Activated T-helper 17 cell treated with anti-CD3 and anti-CD28 coated beads, Interleukin-2, amount 50 U/mL, for 72 hours (primary cell): Measurements from ENCODE around the gene TRIP12. TPM values are rescaled to one million over a fixed set of nuclear protein-coding genes. Genes with fewer than 3 reads are reported as not detected.
"Not testable (repeated sequence)": the region's sequence is repeated elsewhere in the genome, so short reads cannot be mapped to it uniquely, and the experiment has no call there.

Experiments used
- ATAC-seq: fragments of 150-1000 bp; cut with Tn5 transposase; replicated peaks from 2 replicates; pipeline ENCODE4 v1.10.0; 2021; ENCODE audit warnings: mild to moderate bottlenecking, moderate library complexity
- H3K27ac Mint-ChIP-seq: one replicate; pipeline ENCODE4 v1.8.0; 2022; ENCODE audit warnings: mixed read lengths
- H3K27me3 Mint-ChIP-seq: one replicate; pipeline ENCODE4 v1.8.0; 2022; ENCODE audit warnings: mixed read lengths
- H3K36me3 Mint-ChIP-seq: one replicate; pipeline ENCODE4 v1.8.0; 2022; ENCODE audit warnings: low read depth, mild to moderate bottlenecking, mixed read lengths
- H3K4me1 Mint-ChIP-seq: one replicate; pipeline ENCODE4 v1.8.0; 2022; ENCODE audit warnings: mixed read lengths
- H3K4me3 Mint-ChIP-seq: one replicate; pipeline ENCODE4 v1.8.0; 2022; ENCODE audit warnings: mild to moderate bottlenecking, mixed read lengths
- H3K9me3 Mint-ChIP-seq: one replicate; pipeline ENCODE4 v1.8.0; 2022; ENCODE audit warnings: mixed read lengths
- total RNA-seq, 2 donors: library from RNA; stranded (reverse); gene quantifications; one replicate each; pipeline ENCODE4 v1.2.3, GENCODE V29; 2022

TRIP12 gene
- total RNA-seq, 2 donors from 2014 or later, result 224 to 301 TPM

GRCh38 chr2:229903037-229903436, 18.8 kb downstream of the TRIP12 start:
- H3K27ac Mint-ChIP-seq, result no peak overlapping the region
- H3K27me3 Mint-ChIP-seq, result no peaks in the 10 kb centered on the region
- ATAC-seq, result no peak
- peaks cover 35% of the 10 kb centered on the region for H3K4me1 Mint-ChIP-seq
- H3K9me3 Mint-ChIP-seq, result no peaks in the 10 kb centered on the region
- peaks cover 84% of the 10 kb centered on the region for H3K36me3 Mint-ChIP-seq
- no peak overlapping the region for H3K4me3 Mint-ChIP-seq

GRCh38 chr2:229901819-229902218, 20.0 kb downstream of the TRIP12 start:
- peaks cover 77% of the 10 kb centered on the region for H3K36me3 Mint-ChIP-seq
- no peak for ATAC-seq
- H3K4me1 Mint-ChIP-seq, result peaks cover 40% of the 10 kb centered on the region
- no peak overlapping the region for H3K4me3 Mint-ChIP-seq
- no peaks in the 10 kb centered on the region for H3K9me3 Mint-ChIP-seq
- no peak overlapping the region for H3K27ac Mint-ChIP-seq
- H3K27me3 Mint-ChIP-seq, result no peaks in the 10 kb centered on the region

- peaks cover 70% of the 10 kb centered on the region for H3K36me3 Mint-ChIP-seq
- H3K27ac Mint-ChIP-seq, H3K9me3 Mint-ChIP-seq, H3K27me3 Mint-ChIP-seq: not testable (repeated sequence)
- H3K4me1 Mint-ChIP-seq, result peaks cover 39% of the 10 kb centered on the region
- peak overlapping the region; percentile 39 for H3K4me3 Mint-ChIP-seq
- ATAC-seq, result peak; percentile 75
Measured at GRCh38 chr2:229900514-229900913, 21.3 kb downstream of the TRIP12 start.

- peak overlapping the region; percentile 66 for H3K27ac Mint-ChIP-seq
- no peaks in the 10 kb centered on the region for H3K27me3 Mint-ChIP-seq
- H3K4me3 Mint-ChIP-seq, result peak overlapping the region; percentile 39
- ATAC-seq, result peak; percentile 85
- peaks cover 65% of the 10 kb centered on the region for H3K36me3 Mint-ChIP-seq
- no peaks in the 10 kb centered on the region for H3K9me3 Mint-ChIP-seq
- H3K4me1 Mint-ChIP-seq, result peaks cover 37% of the 10 kb centered on the region
Measured at GRCh38 chr2:229900012-229900411, 21.8 kb downstream of the TRIP12 start.

- H3K9me3 Mint-ChIP-seq, result no peaks in the 10 kb centered on the region
- ATAC-seq, result peak; percentile 53
- peak overlapping the region; percentile 66 for H3K27ac Mint-ChIP-seq
- peaks cover 61% of the 10 kb centered on the region for H3K36me3 Mint-ChIP-seq
- no peaks in the 10 kb centered on the region for H3K27me3 Mint-ChIP-seq
- peak overlapping the region; percentile 39 for H3K4me3 Mint-ChIP-seq
- H3K4me1 Mint-ChIP-seq, result peaks cover 37% of the 10 kb centered on the region
Measured at GRCh38 chr2:229899604-229900003, 22.2 kb downstream of the TRIP12 start.

GRCh38 chr2:229896857-229897256, 25.0 kb downstream of the TRIP12 start:
- H3K4me1 Mint-ChIP-seq, result peaks cover 40% of the 10 kb centered on the region
- H3K36me3 Mint-ChIP-seq, result peaks cover 60% of the 10 kb centered on the region
- H3K9me3 Mint-ChIP-seq, result no peaks in the 10 kb centered on the region
- no peak overlapping the region for H3K4me3 Mint-ChIP-seq
- H3K27ac Mint-ChIP-seq, result peak overlapping the region; percentile 54
- H3K27me3 Mint-ChIP-seq, result no peaks in the 10 kb centered on the region
- ATAC-seq, result no peak

- no peaks in the 10 kb centered on the region for H3K27me3 Mint-ChIP-seq
- no peak for ATAC-seq
- no peaks in the 10 kb centered on the region for H3K9me3 Mint-ChIP-seq
- peaks cover 35% of the 10 kb centered on the region for H3K4me1 Mint-ChIP-seq
- H3K27ac Mint-ChIP-seq, result no peak overlapping the region
- H3K4me3 Mint-ChIP-seq, result no peak overlapping the region
- H3K36me3 Mint-ChIP-seq, result peaks cover 60% of the 10 kb centered on the region
Measured at GRCh38 chr2:229889023-229889422, 32.8 kb downstream of the TRIP12 start.

GRCh38 chr2:229888031-229888430, 33.8 kb downstream of the TRIP12 start:
- H3K9me3 Mint-ChIP-seq, result no peaks in the 10 kb centered on the region
- no peaks in the 10 kb centered on the region for H3K27me3 Mint-ChIP-seq
- H3K4me1 Mint-ChIP-seq, result peaks cover 33% of the 10 kb centered on the region
- H3K4me3 Mint-ChIP-seq, result no peak overlapping the region
- H3K27ac Mint-ChIP-seq, result no peak overlapping the region
- H3K36me3 Mint-ChIP-seq, result peaks cover 56% of the 10 kb centered on the region
- no peak for ATAC-seq

GRCh38 chr2:229887441-229887840, 34.4 kb downstream of the TRIP12 start:
- H3K4me3 Mint-ChIP-seq, result no peak overlapping the region
- peak overlapping the region; percentile 10 for H3K27ac Mint-ChIP-seq
- peaks cover 50% of the 10 kb centered on the region for H3K36me3 Mint-ChIP-seq
- no peaks in the 10 kb centered on the region for H3K9me3 Mint-ChIP-seq
- peaks cover 33% of the 10 kb centered on the region for H3K4me1 Mint-ChIP-seq
- peak; percentile 64 for ATAC-seq
- H3K27me3 Mint-ChIP-seq, result no peaks in the 10 kb centered on the region

GRCh38 chr2:229884775-229885699, 36.8 kb downstream of the TRIP12 start:
- Mint-ChIP-seq H3K27me3 (no peaks in the 10 kb centered on the region), H3K4me1 (peaks cover 28% of the 10 kb centered on the region), H3K4me3 (no peak overlapping the region), H3K36me3 (peaks cover 58% of the 10 kb centered on the region), H3K9me3 (no peaks in the 10 kb centered on the region), H3K27ac (no peak overlapping the region)
- ATAC-seq, result peak; percentile 80

- Mint-ChIP-seq H3K4me1 (peaks cover 21% of the 10 kb centered on the region), H3K27me3 (no peaks in the 10 kb centered on the region), H3K4me3 (no peak overlapping the region), H3K9me3 (no peaks in the 10 kb centered on the region), H3K36me3 (peaks cover 69% of the 10 kb centered on the region), H3K27ac (no peak overlapping the region)
- ATAC-seq, result peak; percentile 62
Measured at GRCh38 chr2:229882583-229882982, 39.2 kb downstream of the TRIP12 start.

- H3K27me3 Mint-ChIP-seq, result no peaks in the 10 kb centered on the region
- no peak overlapping the region for H3K27ac Mint-ChIP-seq
- no peak for ATAC-seq
Measured at GRCh38 chr2:229880892-229881586, 40.8 kb downstream of the TRIP12 start.

GRCh38 chr2:229879191-229879950, 42.4 kb downstream of the TRIP12 start:
- Mint-ChIP-seq H3K27ac (no peak overlapping the region), H3K9me3 (no peaks in the 10 kb centered on the region), H3K36me3 (peaks cover 77% of the 10 kb centered on the region), H3K4me3 (no peak overlapping the region), H3K4me1 (peaks cover 14% of the 10 kb centered on the region), H3K27me3 (no peaks in the 10 kb centered on the region)
- ATAC-seq, result no peak

More at GRCh38 chr2:229880892-229881586, 40.8 kb downstream of the TRIP12 start:
- Mint-ChIP-seq H3K4me1 (peaks cover 15% of the 10 kb centered on the region), H3K4me3 (no peak overlapping the region), H3K36me3 (peaks cover 76% of the 10 kb centered on the region), H3K9me3 (no peaks in the 10 kb centered on the region)

GRCh38 chr2:229875549-229875948, 46.3 kb downstream of the TRIP12 start:
- no peaks in the 10 kb centered on the region for H3K27me3 Mint-ChIP-seq
- H3K9me3 Mint-ChIP-seq, result no peaks in the 10 kb centered on the region
- no peak for ATAC-seq
- no peak overlapping the region for H3K4me3 Mint-ChIP-seq
- no peak overlapping the region for H3K27ac Mint-ChIP-seq
- peaks cover 90% of the 10 kb centered on the region for H3K36me3 Mint-ChIP-seq
- peaks cover 20% of the 10 kb centered on the region for H3K4me1 Mint-ChIP-seq
